HUES64 (cell line): ENCODE measurements around the gene FHIT.

Source experiments
- H3K27ac ChIP-seq: 2 replicates; pipeline ENCODE4 v1.7.0; 2013; ENCODE audit warnings: low read depth, low read length, inconsistent platforms
- H3K27me3 ChIP-seq: 2 replicates; pipeline ENCODE4 v1.6.1; 2013; ENCODE audit warnings: mild to moderate bottlenecking, low read length; ENCODE audit not compliant: insufficient read depth
- H3K36me3 ChIP-seq: 2 replicates; pipeline ENCODE4 v1.6.1; 2013; ENCODE audit warnings: mild to moderate bottlenecking, low read length; ENCODE audit not compliant: insufficient read depth
- H3K4me1 ChIP-seq: 2 replicates; pipeline ENCODE4 v1.6.1; 2013; ENCODE audit warnings: mild to moderate bottlenecking, low read length, moderate library complexity; ENCODE audit not compliant: insufficient read depth
- H3K4me3 ChIP-seq: 2 replicates; pipeline ENCODE4 v1.5.1; 2013; ENCODE audit warnings: mild to moderate bottlenecking, low read length, moderate library complexity
- H3K9ac ChIP-seq: 2 replicates; pipeline ENCODE4 v1.6.1; 2013; ENCODE audit warnings: mild to moderate bottlenecking, low read depth, low read length
- H3K9me3 ChIP-seq: 2 replicates; pipeline ENCODE4 v1.6.1; 2013; ENCODE audit warnings: low read depth, low read length; ENCODE audit not compliant: insufficient read depth
- WGBS: fragments of 150-250, 120-280 bp; methylation state at CpG from one replicate; pipeline ENCODE4 v1.1.7; 2013; ENCODE audit warnings: missing lambda C conversion rate; 5-methylcytosine and 5-hydroxymethylcytosine counted together

FHIT gene

GRCh38 chr3:59914251-59914650 lies 1337.0 kb downstream of the FHIT start:
- 95% methylated on average over 5 of the region's 6 CpGs for WGBS
- H3K27me3 ChIP-seq, result no peaks in the 10 kb centered on the region
- H3K36me3 ChIP-seq, result no peaks in the 10 kb centered on the region
- H3K27ac ChIP-seq, result no peak overlapping the region
- no peak overlapping the region for H3K4me3 ChIP-seq
- H3K9me3 ChIP-seq, result no peaks in the 10 kb centered on the region
- H3K4me1 ChIP-seq, result no peaks in the 10 kb centered on the region
- H3K9ac ChIP-seq, result no peak overlapping the region

- Histone ChIP-seq H3K4me1 (no peaks in the 10 kb centered on the region), H3K9me3 (no peaks in the 10 kb centered on the region), H3K4me3 (no peak overlapping the region), H3K27me3 (no peaks in the 10 kb centered on the region), H3K27ac (no peak overlapping the region), H3K9ac (no peak overlapping the region), H3K36me3 (no peaks in the 10 kb centered on the region)
- WGBS, result no CpG with 5 or more reads among the region's 1 CpG
Measured at GRCh38 chr3:59913645-59914044, 1337.6 kb downstream of the FHIT start.

- WGBS, result 96% methylated on average over 2 of the region's 2 CpGs
- Histone ChIP-seq H3K4me1 (no peaks in the 10 kb centered on the region), H3K9me3 (no peaks in the 10 kb centered on the region)
Measured at GRCh38 chr3:59908701-59909100, 1342.6 kb downstream of the FHIT start.

GRCh38 chr3:59908280-59908679 lies 1343.0 kb downstream of the FHIT start:
- no peaks in the 10 kb centered on the region for H3K27me3 ChIP-seq
- 90% methylated on average over 2 of the region's 2 CpGs for WGBS
- H3K27ac ChIP-seq, result no peak overlapping the region
- no peaks in the 10 kb centered on the region for H3K4me1 ChIP-seq
- no peaks in the 10 kb centered on the region for H3K9me3 ChIP-seq
- H3K9ac ChIP-seq, result no peak overlapping the region
- H3K36me3 ChIP-seq, result no peaks in the 10 kb centered on the region
- no peak overlapping the region for H3K4me3 ChIP-seq

More at GRCh38 chr3:59908701-59909100, 1342.6 kb downstream of the FHIT start:
- H3K4me3 ChIP-seq, result no peak overlapping the region
- H3K27ac ChIP-seq, result no peak overlapping the region
- H3K27me3 ChIP-seq, result no peaks in the 10 kb centered on the region
- H3K9ac ChIP-seq, result no peak overlapping the region
- no peaks in the 10 kb centered on the region for H3K36me3 ChIP-seq

GRCh38 chr3:59904296-59904695 lies 1347.0 kb downstream of the FHIT start:
- Histone ChIP-seq H3K27ac (no peak overlapping the region), H3K36me3 (no peaks in the 10 kb centered on the region), H3K4me1 (no peaks in the 10 kb centered on the region), H3K9ac (no peak overlapping the region), H3K27me3 (no peaks in the 10 kb centered on the region), H3K4me3 (no peak overlapping the region), H3K9me3 (no peaks in the 10 kb centered on the region)
- WGBS, result 95% methylated on average over 2 of the region's 3 CpGs

- H3K27ac ChIP-seq, result no peak overlapping the region
- no peaks in the 10 kb centered on the region for H3K4me1 ChIP-seq
- H3K9ac ChIP-seq, result no peak overlapping the region
- H3K9me3 ChIP-seq, result no peaks in the 10 kb centered on the region
- no peak overlapping the region for H3K4me3 ChIP-seq
- H3K36me3 ChIP-seq, result no peaks in the 10 kb centered on the region
- 95% methylated on average over 1 of the region's 1 CpG for WGBS
- no peaks in the 10 kb centered on the region for H3K27me3 ChIP-seq
Measured at GRCh38 chr3:59899061-59899460, 1352.2 kb downstream of the FHIT start.

- H3K9me3 ChIP-seq, result no peaks in the 10 kb centered on the region
- H3K4me3 ChIP-seq, result no peak overlapping the region
- WGBS, result 96% methylated on average over 2 of the region's 3 CpGs
Measured at GRCh38 chr3:59895972-59896371, 1355.3 kb downstream of the FHIT start.

GRCh38 chr3:59894425-59895121 lies 1356.7 kb downstream of the FHIT start:
- no peak overlapping the region for H3K4me3 ChIP-seq
- no peaks in the 10 kb centered on the region for H3K9me3 ChIP-seq
- no peak overlapping the region for H3K27ac ChIP-seq
- H3K27me3 ChIP-seq, result no peaks in the 10 kb centered on the region
- no peak overlapping the region for H3K9ac ChIP-seq
- H3K4me1 ChIP-seq, result no peaks in the 10 kb centered on the region
- H3K36me3 ChIP-seq, result no peaks in the 10 kb centered on the region
- WGBS, result 100% methylated on average over 2 of the region's 2 CpGs

More at GRCh38 chr3:59895972-59896371, 1355.3 kb downstream of the FHIT start:
- Histone ChIP-seq H3K9ac (no peak overlapping the region), H3K36me3 (no peaks in the 10 kb centered on the region), H3K27ac (no peak overlapping the region), H3K27me3 (no peaks in the 10 kb centered on the region), H3K4me1 (no peaks in the 10 kb centered on the region)

GRCh38 chr3:59890639-59891038 lies 1360.6 kb downstream of the FHIT start:
- Histone ChIP-seq H3K4me1 (no peaks in the 10 kb centered on the region), H3K4me3 (no peak overlapping the region), H3K9me3 (no peaks in the 10 kb centered on the region), H3K9ac (no peak overlapping the region), H3K27ac (no peak overlapping the region), H3K36me3 (no peaks in the 10 kb centered on the region), H3K27me3 (no peaks in the 10 kb centered on the region)
- WGBS, result 95% methylated on average over 3 of the region's 3 CpGs

GRCh38 chr3:59886790-59887189 lies 1364.5 kb downstream of the FHIT start:
- Histone ChIP-seq H3K4me1 (peaks cover 4% of the 10 kb centered on the region; the same call in 1 of the 2 replicates), H3K27ac (no peak overlapping the region), H3K36me3 (no peaks in the 10 kb centered on the region), H3K4me3 (no peak overlapping the region), H3K9me3 (no peaks in the 10 kb centered on the region), H3K9ac (no peak overlapping the region), H3K27me3 (no peaks in the 10 kb centered on the region)
- no CpG with 5 or more reads among the region's 1 CpG for WGBS

- Histone ChIP-seq H3K27me3 (no peaks in the 10 kb centered on the region), H3K36me3 (no peaks in the 10 kb centered on the region), H3K4me1 (peaks cover 5% of the 10 kb centered on the region; the same call in 1 of the 2 replicates), H3K9me3 (no peaks in the 10 kb centered on the region), H3K27ac (no peak overlapping the region), H3K9ac (no peak overlapping the region), H3K4me3 (no peak overlapping the region)
- WGBS, result 99% methylated on average over 2 of the region's 2 CpGs
Measured at GRCh38 chr3:59885899-59886400, 1365.3 kb downstream of the FHIT start.
